ENCODE measurements around the gene METTL13. TPM values are rescaled to one million over a fixed set of nuclear protein-coding genes. Genes with fewer than 3 reads are reported as not detected.
"Not testable (repeated sequence)": the region's sequence is repeated elsewhere in the genome, so short reads cannot be mapped to it uniquely, and the experiment has no call there.

The METTL13 gene
- total RNA-seq, 1 donor = 13.0 TPM

DNA sequence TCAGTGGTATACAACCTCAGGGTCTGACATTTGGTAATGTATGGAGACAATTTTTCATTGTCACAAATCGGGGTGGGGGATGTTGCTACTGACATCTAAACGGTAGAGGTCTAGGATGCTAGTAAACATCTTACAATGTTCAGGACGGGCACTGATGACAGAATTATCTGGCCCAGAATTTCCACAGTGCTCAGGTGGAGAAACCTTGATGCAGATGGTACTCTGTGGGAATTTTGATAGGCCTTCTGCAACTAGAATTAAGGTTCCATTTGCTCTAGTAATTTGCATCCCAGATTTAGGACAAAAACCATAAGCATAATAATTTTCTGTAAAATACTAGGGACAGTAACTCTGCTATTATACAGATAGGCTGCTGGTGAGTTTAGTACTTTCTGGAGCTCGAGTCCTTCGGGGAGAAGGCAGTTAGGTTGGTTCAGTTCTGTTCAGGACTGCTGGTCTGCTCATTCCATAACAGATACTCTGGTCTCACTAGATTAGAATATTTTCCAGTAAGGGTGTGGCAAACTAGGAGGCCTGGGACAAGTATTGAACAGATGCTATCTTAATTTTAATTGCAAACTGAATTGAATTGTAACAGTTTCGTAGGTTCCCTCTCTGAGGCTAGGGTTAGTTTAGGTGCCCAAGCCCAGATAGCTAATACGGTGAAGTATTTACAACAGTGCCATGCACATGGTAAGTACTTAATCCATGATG lies 11.4 kb downstream of the METTL13 start:
- H3K4me3 ChIP-seq (ENCODE audit: low read depth, low read length) = no peak overlapping the region
- DNase-seq (ENCODE audit: low read depth) = no peak
- TF ChIP-seq, protein P1, sequence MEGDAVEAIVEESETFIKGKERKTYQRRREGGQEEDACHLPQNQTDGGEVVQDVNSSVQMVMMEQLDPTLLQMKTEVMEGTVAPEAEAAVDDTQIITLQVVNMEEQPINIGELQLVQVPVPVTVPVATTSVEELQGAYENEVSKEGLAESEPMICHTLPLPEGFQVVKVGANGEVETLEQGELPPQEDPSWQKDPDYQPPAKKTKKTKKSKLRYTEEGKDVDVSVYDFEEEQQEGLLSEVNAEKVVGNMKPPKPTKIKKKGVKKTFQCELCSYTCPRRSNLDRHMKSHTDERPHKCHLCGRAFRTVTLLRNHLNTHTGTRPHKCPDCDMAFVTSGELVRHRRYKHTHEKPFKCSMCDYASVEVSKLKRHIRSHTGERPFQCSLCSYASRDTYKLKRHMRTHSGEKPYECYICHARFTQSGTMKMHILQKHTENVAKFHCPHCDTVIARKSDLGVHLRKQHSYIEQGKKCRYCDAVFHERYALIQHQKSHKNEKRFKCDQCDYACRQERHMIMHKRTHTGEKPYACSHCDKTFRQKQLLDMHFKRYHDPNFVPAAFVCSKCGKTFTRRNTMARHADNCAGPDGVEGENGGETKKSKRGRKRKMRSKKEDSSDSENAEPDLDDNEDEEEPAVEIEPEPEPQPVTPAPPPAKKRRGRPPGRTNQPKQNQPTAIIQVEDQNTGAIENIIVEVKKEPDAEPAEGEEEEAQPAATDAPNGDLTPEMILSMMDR (IDR thresholded peaks at IDR 0.05; ENCODE audit: insufficient read depth, low read depth, low read length) = no peak

DNA sequence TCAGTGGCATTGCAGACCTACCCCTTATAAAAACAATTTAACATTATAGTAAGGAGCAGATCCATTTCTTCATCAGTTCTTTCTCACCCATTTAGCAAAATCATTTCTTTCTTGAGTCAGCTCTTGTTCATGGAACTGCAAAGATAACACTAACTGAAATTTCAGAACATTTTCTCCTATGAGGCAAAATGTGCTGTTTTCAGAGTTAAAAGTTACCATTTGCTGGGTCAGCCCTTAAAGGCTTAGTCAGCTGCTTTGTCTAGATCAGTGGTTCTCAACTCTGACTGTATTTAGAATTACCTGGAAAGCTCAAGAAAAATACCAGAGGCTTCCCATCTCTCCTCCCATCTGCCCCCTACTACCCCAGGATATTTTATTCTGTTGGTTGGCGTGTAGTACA lies 12.2 kb downstream of the METTL13 start:
- H3K4me3 ChIP-seq (ENCODE audit: low read depth, low read length) = no peak overlapping the region
- DNase-seq (ENCODE audit: low read depth) = no peak
- TF ChIP-seq, protein P1 (IDR thresholded peaks at IDR 0.05; ENCODE audit: insufficient read depth, low read depth, low read length) = no peak

DNA sequence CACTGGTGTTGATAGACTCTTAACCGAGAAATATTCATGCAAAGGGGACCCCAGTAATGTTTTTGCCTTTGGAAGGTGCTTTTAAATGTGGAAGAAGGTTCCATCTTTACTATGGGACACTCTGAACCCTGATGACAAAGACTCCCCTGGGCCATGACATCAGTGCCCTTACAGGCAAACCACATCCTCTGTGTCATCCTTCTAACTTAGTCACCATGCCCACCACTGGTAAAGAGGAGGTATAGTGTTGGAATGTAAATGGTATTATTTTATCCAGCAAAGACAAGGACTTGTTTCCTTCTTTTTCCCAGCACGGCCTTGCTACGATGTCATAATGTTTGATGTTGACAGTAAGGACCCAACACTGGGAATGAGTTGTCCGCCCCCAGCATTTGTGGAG lies 12.6 kb downstream of the METTL13 start:
- TF ChIP-seq, protein P1 (IDR thresholded peaks at IDR 0.05; ENCODE audit: insufficient read depth, low read depth, low read length) = no peak
- peak; percentile 13 for DNase-seq (ENCODE audit: low read depth)
- no peak overlapping the region for H3K4me3 ChIP-seq (ENCODE audit: low read depth, low read length)

DNA sequence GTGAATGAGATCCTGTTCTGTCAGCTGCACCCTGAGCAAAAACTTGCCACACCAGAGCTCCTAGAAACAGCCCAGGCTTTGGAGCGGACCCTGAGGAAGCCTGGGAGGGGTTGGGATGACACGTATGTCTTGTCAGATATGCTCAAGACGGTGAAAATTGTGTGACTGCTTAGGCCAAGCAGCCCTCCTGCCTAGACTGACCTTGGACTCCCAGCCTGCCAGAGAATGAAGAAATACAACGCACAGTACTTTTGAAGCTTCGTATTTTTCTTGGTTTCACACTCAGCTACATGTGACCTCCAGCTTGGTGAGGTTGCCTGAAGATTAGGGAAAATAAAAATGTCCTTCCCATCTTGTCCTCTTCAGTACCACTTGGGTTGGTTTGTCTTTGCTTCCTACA lies 15.1 kb downstream of the METTL13 start:
- DNase-seq (ENCODE audit: low read depth) = no peak
- no peak overlapping the region for H3K4me3 ChIP-seq (ENCODE audit: low read depth, low read length)

DNA sequence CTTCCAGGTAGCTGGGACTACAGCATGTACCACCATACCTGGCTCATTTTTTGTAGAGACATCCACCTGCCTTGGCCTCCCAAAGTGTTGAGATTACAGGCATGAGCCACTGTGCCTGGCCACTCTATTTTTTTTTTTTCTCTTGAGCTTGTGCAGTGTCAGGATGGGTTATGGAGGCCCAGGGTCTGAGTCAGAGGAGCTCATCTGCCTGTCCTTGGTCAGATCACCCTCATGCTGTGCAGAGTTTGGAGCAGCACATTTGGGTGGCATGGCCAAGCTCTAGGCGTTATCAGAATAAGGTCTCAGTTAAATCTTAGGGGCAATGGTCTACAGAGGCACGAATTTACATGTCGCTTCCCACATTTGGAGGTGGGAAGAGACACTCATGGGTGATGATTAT lies 16.9 kb downstream of the METTL13 start:
- DNase-seq (ENCODE audit: low read depth) = no peak
- TF ChIP-seq, protein P1 (IDR thresholded peaks at IDR 0.05; ENCODE audit: insufficient read depth, low read depth, low read length) = no peak
- H3K4me3 ChIP-seq (ENCODE audit: low read depth, low read length) = no peak overlapping the region

More for the DNA sequence above, 15.1 kb downstream of the METTL13 start:
- TF ChIP-seq, protein P1 (IDR thresholded peaks at IDR 0.05; ENCODE audit: insufficient read depth, low read depth, low read length) = no peak

DNA sequence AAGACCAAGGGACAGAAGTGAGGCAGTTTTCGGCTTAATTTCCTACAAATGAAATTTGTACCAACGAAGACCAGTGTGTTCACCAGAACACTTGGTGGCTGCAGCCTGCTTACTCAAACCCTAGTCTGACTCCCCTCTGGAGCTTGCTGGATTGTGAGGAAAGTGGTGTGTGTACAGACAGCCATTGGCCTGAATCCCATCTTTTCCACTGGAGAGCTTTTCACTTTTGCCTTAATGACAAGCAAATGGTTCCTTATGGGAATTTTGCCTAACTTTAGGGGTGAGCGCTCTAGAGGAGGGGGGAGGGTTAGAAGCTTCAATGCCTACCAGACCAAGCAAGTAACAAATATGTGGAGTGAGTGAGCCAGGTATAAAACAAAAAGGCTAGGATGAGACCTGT lies 17.3 kb downstream of the METTL13 start:
- H3K4me3 ChIP-seq (ENCODE audit: low read depth, low read length) = no peak overlapping the region
- TF ChIP-seq, protein P1 (IDR thresholded peaks at IDR 0.05; ENCODE audit: insufficient read depth, low read depth, low read length) = no peak
- DNase-seq (ENCODE audit: low read depth) = no peak

DNA sequence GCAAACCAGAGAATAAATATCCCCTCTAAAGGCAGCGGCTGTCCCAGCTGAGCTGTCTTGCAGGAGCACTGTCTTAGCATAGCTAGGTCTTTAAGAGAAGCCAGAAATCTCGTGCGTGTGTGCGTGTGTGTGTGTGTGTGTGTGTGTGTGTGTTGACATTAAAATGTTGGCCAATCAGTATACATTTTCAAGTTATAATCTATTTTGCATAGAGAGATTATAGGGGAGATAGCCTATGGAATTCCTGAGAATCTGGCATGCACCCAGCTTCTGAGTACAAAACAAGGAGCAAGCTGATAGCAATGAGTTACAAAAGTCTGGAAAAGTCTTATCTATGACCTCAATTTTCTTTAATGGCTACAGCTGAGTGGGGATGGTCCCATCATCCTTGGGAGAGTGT lies 17.7 kb downstream of the METTL13 start:
- DNase-seq (ENCODE audit: low read depth) = peak; percentile 52
- TF ChIP-seq, protein P1 (IDR thresholded peaks at IDR 0.05; ENCODE audit: insufficient read depth, low read depth, low read length) = no peak
- H3K4me3 ChIP-seq (ENCODE audit: low read depth, low read length) = no peak overlapping the region

DNA sequence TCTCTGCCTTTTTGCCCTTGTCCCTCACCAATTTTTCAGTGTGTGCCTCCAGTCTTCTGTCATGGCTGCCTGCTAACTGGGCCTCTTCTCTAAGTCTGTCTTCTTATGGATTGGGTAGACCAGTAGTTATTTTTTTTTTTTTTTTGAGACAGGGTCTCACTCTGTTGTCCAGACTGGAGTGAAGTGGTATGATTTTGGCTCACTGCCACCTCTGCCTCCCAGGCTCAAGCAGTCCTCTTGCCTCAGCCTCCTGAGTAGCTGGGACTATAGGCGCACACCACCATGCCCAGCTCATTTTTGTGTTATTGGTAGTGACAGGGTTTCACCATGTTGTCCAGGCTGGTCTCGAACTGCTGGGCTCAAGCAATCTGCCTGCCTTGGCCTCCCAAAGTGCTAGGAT lies 18.2 kb downstream of the METTL13 start:
- DNase-seq (ENCODE audit: low read depth); H3K4me3 ChIP-seq (ENCODE audit: low read depth, low read length): not testable (repeated sequence)
